Dedifferentiated amniotic fluid mesenchymal stem cell (primary cell): ENCODE results near the gene TECPR1.

Experiments
- DNase-seq: peaks from one replicate; pipeline ENCODE4 v3.0.0-alpha.2; 2016; ENCODE audit errors: extremely low spot score

Gene TECPR1

DNA sequence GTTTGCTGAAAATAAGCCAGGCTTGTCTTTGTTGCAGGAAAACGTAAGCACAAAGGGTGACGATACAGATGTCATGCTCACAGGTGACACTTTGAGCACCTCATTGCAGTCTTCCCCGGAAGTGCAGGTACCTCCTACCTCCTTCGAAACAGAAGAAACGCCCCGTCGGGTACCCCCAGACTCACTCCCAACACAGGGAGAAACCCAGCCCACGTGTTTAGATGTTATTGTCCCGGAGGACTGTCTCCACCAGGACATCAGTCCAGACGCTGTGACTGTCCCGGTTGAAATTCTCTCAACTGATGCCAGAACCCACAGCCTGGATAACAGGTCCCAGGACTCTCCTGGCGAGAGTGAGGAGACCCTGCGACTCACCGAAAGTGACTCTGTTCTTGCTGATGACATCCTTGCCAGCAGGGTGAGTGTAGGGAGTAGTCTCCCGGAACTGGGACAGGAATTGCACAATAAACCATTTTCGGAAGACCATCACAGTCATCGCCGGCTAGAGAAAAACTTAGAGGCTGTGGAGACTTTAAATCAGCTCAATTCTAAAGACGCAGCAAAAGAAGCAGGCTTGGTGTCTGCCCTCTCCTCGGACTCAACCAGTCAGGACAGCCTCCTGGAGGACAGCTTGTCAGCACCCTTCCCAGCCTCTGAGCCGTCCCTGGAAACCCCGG lies 59.1 kb downstream of the TECPR1 start:
- no peak for DNase-seq

DNA sequence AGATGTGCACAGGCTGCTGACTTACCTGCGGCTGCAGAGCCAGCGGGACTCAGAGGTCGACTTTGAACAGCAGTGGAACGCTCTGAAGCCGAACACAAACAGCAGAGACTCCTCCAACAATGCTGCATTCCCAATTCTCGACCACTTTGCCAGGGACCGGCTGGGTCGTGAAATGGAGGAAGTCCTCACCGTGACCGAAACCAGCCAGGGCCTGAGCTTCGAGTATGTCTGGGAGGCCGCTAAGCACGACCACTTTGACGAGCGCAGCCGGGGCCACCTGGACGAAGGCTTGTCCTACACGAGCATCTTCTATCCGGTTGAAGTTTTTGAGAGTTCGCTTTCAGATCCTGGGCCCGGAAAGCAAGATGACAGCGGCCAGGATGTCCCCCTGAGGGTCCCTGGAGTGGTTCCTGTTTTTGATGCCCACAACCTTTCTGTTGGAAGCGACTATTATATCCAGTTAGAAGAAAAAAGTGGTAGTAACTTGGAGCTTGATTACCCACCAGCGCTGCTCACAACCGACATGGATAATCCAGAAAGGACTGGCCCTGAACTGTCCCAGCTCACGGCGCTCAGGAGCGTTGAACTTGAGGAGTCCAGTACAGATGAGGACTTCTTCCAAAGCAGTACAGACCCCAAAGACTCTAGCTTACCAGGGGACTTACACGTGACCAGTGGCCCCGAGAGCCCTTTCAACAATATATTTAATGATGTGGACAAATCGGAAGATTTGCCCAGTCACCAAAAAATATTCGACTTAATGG lies 60.2 kb downstream of the TECPR1 start:
- DNase-seq: no peak

DNA sequence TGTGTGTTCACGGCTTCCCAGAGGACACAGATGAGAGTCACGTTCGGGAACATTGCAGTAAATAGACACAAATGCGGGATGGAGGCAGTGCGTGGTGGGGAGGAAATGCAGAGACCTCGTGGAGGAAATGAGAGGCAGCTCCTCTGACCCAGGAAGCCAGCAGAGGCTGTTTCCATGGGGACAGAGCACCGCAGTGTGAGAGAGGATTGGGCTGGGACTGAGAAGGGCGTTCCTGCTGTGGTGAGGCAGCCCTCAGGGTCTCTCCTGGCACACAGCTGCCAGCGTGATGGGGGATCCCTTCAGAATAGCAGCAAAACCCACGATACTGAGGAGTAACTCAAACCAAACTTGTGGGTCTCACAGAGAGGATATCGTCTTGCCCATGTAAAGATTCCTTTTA lies 62.5 kb downstream of the TECPR1 start:
- DNase-seq: no peak

DNA sequence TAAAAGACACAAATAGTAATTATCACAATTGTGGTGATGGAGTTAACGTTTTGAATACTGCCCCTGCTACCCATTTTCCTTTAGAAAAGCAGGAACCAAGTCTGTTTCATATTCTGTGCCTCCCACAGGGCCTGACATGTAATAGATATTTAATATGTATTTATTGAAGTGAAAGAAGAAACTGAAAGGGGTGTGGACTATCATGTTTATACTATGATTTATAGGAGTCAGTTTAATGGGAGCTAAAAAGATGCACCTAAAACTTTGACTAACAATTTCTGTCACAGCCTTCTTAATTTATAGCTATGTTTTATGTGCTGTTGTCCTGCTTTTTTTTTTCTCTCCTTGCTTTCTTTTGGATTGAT lies 64.9 kb downstream of the TECPR1 start:
- no peak for DNase-seq

DNA sequence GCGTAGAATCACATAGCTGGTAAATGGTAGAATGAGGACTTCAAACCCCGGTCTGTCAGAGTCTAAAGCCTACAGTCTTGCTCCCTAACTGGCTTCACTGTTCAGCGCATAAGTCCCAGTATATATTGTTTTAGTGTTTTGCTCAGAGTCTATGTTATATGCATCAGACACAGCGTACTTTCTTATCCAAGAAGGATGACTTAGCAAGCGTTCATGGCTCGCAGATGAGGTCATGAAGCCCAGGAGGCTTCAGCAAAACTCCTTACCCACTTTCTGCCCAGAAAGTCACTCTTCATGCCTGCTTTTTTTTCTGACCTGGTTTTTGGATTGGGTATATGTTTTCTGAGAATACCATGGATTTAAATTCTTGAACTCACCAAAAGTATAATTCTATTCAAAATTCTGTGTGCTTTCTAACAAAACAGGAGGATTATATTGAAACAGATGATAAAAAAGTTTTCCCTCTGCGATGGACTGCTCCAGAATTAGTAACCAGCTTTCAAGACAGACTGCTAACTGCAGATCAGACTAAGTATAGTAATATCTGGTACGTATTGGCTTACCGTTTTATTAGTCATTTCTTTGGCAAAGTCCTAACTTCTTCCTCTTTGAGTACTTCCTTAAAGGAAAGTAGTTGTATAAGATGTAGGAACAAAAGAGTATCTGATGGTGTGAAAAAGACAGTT lies 65.4 kb downstream of the TECPR1 start:
- DNase-seq: no peak

DNA sequence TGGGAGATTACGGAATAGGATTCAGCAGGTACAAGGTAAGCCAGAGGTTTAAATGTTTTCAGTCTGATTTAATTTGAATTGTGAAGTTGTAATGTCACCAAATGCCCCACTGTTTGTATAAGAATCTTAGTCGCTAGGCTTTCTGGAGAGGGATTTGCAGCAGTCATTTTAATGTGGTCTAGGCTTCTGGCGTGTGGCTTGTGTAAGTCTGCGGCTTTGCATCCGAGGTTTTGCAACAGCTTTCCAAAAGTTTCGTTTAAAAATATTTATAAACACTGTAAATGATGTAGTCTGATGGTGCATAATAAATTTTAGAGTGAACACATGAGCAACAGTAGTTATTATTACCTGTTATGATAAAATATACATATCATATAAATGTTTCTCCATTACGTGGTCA lies 66.9 kb downstream of the TECPR1 start:
- no peak for DNase-seq

DNA sequence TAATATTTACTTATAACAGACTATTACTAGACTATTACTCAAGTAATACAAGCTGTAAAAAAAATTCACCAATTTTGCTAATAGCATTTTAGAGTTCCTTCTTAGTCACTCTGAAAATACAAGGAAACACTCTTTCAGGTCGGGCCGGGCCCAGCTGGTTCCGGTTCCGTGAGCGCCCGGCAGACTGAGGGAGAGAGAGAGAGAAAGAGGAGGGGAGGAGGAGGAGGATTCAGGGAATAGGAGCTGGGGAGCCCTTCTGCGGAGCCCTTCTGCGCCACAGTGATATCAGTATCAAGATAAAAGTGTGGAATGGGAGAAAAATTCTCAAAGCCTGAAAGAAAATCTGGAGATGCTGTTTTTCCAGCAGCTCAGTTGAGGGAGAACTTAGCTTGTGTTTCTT lies 71.3 kb downstream of the TECPR1 start:
- no peak for DNase-seq

DNA sequence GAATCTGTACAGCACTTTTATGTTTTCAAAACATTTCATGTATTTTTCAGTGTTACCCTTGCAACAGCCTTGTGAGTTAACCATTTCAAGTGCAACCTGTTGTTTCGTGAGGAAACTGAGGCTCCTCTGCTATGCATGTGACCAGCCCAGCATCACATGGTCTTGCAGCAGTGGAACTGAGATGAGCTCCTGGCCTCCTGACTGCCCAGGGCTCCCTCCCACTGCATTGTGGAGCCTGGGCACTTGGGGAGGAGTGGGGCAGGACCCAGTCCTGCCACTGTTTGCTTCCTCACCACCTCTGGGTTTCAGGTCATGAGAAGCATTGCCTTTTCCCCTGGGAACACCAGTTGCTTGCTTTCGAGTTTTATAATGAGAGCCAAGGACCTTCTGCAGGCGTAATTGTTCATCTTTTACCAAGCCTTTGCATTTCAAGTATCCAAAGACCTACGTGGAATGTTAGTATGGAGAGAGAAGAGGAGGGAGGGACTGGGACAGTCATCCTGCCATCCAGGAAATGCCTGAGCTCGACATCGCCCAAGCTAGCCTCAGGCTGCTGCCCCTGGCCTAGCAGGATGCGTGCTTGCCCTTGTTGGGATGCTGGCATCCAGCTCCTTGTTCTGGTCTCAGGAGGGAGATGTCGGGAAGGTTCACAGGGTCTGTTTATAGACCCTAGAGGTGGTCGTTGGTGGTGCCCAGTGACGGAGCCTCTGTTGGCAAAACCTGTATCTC lies 73.1 kb downstream of the TECPR1 start:
- no peak for DNase-seq

DNA sequence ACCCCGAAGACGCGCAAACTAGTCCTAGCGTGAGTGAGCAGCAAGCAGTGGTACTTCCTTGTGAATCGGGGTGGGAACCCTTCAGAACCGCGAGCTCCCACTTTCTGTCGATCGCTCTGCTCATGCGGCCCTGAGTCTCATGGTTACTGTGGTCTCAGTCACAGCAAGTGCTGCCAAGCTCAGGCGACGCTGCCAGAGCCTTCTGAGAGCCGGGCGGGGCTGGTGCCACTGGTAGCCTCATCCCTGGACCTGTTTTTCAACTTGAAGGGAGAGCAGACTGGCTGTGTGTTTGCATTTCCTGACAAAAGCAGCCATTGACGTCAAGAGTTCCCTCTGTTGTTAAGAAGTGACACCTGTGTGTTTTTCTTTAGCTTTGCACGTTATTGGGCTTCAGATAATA lies 73.7 kb downstream of the TECPR1 start:
- no peak for DNase-seq

DNA sequence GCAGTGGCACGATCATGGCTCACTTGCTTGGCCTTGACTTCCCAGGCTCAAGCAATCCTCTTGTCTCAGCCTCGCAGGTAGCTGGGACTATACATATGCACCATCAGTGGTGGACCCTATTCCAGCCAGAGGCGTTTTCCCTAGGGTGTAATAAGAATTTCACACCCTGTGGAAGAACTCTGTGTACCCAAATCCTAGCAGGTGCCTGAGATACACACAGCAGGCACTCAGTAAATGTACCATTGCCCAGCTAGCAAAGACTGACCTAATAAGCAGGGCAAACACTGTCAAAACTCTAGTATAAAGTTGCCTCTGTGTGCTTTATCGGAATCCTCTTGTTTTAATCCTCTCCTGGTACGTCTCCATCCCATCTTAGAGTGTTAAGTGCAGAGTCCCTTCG lies 74.5 kb downstream of the TECPR1 start:
- no peak for DNase-seq

DNA sequence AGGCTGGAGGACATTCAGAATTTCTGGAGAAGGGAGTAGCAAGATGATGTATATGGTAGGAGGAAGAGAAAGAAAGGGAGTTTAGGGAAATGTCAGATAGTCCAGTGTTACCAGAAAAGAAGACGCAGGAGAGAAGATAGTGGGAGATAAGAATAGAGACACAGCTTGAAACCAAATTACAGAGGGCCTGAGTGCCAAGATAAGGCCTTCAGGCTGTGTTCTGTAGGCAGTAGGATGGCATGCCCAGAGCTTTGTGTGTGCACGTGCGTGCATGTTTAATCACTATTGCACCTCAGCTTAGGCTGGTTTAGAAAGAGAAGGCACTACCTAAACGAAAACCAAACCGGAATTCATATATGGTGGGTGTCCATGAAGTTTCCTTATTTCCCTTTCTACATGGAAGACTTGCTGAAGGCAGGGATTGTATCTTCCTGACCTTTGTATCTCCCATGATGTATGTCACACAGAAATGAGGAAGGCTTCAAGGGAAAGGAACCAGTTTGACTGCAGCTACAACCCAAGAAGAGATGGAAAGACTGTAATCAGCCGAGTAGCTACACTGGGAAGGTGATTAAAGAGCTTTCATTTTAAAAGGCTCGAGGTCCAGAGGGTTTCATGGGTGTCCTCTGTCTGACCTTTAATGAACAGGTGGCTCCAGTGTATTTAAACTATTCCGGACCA lies 76.6 kb downstream of the TECPR1 start:
- no peak for DNase-seq

DNA sequence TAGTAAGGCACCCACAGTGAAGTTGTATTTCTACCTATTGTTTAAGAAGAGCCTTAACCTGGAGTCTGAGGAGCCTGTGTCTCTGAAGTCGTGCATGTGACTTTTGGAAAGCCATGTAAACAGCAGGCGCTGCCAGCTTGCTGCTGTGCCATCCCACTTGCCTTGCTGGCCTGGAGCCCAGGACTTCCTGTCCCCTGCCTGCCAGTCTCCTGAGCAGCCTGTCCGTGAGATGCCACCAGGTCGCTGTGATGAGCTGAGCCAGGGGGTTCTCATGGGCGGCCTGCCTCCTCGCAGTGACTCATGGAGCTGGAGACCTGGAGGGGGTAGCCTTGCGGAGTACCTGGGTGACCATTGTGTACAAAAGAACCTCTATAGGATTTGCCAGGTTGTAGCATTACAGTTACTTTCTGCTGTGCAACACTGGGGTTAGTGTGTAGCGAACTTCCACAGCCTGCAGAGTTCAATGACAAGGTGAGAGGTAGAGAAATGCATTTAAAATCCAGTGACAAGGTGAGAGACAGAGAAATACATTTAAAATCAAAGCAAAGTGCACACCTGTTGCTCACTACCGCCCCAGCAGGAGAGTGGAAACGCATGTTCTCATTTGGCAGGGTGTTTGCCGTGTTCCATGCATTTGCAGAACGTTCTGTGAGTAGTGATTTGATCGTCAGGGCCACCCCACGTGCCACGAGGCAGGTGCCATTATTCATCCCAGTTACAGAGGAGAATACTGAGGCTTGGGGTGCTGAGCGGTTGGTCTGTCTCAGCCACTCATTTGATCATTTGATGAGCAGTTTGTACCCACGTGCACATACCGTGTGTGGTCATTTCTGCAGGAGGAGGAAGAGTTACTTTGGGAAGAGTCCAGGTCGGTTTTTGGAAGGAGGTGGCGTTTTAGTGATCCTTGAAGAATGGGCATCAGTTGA lies 77.4 kb downstream of the TECPR1 start:
- no peak for DNase-seq

DNA sequence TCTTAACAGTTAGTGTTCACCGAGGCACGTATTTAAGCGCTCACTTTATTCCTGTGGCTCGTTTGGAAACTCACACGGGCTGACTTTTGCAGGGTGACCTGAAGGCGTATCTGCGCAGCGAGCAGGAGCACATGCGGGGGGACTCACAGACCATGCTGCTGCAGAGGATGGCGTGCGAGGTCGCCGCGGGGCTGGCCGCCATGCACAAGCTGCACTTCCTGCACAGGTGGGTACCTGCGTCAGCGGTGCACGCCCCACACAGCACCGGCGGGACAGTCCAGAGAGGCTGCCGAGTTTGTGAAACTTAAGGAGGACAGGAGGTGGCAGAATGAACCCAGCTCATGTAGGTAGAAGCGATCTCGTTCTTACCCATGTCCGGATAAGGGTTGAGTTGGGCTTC lies 80.6 kb downstream of the TECPR1 start:
- DNase-seq: no peak

DNA sequence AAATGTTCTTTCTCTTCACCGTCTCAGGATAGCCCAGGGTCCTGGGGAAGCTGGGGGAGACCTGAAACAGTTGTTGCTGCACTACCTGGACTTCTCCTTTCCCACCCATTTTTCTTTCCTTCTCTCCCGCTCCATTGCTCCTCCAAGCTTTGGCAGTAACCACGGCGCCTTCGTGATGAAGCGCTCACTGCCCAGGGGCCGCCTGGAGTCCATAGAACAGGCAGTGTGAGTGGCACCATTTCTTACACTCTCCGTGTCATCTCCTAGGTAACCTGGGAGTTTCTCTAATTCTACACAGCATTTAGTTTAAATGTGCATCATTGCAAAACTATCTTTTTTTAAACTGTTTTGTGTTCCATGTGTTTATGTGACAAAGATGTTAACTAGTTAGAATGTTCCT lies 81.1 kb downstream of the TECPR1 start:
- DNase-seq: no peak

DNA sequence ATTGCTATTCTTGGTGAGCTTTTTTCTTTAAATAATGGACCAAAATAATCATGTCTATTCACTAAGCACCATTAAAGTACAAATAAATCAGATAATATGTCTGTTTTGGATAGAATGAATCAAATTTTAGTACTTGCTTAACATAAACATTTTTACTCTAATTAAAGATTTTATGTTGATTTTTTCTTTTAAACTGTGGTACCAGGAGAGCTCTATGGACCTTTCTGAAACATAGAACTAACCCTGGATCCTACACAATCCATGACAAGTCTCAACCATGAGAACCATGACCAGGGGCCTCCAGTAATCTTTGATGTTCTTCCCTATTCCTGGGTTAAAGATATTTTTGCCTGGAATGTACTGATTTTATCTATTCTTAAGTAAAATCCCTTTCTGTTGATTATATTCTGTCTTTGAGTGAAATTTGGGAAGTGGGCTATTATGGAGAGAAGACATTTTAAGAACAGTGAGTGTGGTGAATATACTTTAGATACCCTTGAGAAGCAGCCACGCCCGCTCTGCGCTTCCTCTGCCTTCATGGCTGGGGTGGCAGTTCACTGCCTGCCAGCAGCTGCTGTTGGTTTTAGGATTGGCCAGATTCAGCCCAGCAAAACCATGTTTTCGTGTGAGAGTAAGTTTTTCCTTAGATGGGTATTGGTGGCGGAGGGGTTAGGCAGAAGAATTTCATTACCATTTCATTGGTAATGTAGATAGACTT lies 83.0 kb downstream of the TECPR1 start:
- no peak for DNase-seq

DNA sequence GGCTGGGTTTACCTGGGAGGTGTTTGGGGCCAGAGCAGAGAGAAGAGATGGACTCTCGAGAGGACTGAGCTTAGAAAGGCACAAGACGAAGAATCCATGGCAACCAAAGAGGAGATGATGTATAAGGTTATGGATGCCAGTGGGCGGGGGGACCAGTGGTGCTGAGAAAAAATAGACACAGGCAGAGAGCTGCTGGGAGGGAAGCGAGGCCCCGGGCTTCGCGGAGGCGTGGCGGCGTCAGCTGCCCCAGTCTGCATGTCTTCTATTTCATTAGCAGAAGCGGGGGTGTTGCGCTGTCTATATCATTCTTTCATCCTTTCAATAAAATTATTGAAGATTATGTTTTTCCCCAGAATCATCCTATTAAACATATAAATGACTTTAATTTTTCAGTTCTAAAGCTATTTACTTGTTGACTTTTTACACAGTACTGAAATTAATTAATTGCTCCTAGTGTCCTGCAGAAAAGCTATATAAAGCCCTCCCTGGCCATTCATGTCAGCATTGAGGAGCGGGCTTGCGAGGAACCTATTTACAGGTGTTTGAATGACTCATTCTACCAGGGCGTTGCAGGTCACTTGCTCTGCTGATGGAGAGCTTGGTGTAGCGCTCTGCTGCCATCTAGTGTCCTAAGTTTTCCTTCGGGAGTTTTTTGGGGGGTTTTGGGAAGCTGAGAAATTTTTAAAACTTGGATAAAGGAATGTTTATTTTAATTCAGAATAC lies 83.7 kb downstream of the TECPR1 start:
- DNase-seq: peak; percentile 53

DNA sequence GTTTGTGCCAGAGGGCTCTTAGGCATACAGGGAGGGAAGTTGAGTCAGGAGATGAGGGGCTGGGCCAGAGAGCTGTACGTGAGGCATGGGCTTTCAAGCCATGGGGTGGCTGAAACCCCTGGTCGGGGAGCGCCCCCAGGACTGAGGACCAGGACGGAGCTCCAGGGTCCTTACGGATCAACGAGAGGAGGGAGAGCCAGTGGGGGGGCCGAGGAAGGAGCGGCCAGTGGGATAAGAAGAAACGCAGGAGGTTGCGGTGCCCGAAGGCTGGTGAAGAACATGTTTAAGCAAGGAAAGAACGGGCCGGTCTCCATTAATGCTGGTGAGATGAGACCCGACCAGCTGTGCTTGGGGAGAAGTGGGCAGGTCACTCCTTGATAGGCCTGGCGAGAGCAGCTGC lies 84.4 kb downstream of the TECPR1 start:
- no peak for DNase-seq

DNA sequence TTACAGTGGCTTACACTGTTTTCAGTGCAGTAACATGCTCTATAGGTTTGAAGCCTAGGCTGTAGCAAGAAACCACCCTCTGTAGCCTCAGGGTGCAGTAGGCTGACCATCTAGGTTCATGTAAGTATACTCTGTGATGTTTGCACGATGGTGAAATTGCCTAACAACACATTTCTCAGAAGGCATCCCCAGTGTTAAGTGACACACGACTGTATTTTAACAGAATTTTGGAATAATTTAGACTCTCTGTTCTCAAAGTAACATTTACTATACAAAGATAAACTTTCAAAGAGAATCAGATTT lies 85.4 kb downstream of the TECPR1 start:
- no peak for DNase-seq

DNA sequence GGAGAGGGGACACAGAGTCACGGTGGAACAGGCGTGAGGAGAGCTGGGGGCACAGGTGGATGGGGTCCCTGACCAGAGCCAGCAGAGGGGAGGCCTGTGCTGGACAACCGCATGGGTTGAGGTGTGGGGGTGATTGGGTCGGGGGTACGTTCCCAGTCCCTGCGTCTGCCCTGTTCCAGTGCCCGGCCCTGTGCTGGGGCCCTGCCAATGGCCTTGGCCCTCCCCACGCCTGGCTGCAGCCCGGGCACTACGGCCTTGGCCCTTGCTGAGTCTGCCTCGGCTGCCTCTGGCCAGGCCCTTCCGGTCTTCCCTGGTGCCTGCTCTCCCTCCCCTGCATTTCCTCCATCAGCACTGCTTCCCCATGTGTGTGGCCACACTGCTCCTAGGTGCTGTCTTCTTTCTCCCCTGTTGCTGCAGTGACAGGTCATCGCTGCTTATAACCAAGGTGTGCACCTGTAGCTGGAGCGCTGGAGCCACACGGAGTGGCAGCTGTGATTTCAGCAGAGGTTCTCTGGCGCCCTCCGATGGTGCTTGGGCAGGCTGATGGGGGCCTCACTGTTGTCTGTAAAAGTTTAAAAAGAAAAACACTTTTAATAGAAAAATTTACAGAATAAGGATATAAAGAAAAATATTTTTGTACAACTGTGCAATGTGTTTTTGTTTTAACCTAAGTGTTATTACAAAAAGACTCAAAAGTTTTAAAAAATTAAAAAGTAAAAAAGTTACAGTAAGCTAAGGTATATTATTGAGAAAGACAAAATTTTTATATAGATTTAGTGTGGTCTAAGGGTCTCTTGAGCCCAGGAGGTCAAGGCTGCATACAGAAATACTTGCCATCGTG lies 86.0 kb downstream of the TECPR1 start:
- DNase-seq: no peak
